Fibroblast of skin of scalp (primary cell): Measurements from ENCODE around the gene LHX4.

Experiments
- DNase-seq: peaks from one replicate; pipeline ENCODE4 v3.0.0-alpha.2; 2013

The LHX4 gene

GRCh38 chr1:180259431-180260338 is 29.6 kb downstream of the LHX4 start:
- DNase-seq = no peak

- no peak for DNase-seq
Measured at GRCh38 chr1:180260541-180260940, 30.5 kb downstream of the LHX4 start.

- no peak for DNase-seq
Measured at GRCh38 chr1:180261030-180261429, 31.0 kb downstream of the LHX4 start.

DNA sequence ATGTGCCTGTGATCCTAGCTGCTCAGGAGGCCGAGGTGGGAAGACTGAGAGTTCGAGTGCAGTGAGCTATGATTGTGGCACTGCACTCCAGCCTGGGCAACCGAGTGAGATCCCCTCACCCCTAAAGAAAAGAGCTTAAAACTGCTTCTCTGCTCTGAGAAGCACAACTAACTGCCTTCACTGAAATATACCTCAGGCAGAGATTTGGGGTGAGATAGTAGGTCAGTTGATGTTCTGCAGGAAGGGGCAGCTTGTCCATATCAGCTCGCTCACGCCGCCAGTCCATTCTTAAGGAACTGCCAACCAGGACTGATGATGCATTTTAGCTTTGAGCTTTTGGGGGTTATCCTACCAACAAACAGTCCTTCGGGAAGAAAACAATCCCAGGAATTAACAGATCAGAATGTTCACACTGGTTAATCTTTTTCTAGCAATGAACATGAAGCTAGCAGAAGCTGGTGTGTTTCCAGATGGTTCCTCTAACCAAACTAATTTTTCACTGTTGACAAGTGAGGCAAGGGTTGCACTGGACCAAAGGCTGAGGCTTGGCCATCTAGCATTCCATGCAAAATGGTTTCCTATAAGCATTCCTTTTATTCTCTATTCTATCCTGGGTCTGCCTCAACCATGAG is 31.6 kb downstream of the LHX4 start:
- no peak for DNase-seq

DNA sequence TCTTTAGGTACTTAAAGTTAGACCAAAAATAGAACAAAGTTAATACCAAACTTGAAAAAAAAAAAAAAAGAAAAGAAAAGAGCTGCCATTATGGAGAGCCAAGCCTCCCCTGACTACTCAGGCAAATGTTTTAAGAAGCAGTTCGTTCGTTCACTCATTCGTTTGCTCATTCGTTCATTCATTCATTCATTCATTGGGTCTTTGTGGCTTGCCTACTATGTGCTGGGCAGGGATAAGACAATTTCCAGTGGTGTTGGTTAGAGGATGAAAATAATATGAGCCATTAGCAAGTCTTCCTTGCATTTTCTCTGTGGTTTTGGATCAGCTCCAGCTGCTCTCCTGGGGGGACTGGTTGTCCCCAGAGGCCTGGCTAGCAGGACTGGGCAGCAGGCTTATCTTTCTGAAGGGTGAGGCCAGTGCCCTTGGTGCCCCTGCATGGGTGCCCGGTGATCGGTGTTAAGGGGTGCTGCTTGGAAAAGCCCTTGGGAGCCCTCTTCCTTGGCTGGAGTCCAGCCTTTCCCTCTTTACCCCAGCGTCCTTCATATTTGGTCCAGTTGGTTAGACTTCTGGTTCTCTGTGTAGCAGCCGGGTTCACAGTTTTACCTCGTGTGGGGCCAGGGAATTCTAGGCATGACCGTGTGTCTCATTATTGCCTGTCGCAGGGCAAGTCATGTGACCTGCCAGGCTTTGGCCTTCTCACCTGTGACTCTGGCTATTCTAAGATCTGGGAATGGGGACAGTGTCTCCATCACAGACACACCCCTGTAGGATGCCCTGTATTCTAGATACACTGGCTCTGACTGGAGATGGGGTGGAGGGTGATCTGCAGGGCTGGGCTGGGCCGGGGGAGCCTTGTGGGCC is 32.8 kb downstream of the LHX4 start:
- peak; percentile 44 for DNase-seq

- no peak for DNase-seq
Measured at GRCh38 chr1:180264595-180264994, 34.5 kb downstream of the LHX4 start.

- DNase-seq = no peak
Measured at GRCh38 chr1:180265201-180265600, 35.1 kb downstream of the LHX4 start.

GRCh38 chr1:180265871-180266270 is 35.8 kb downstream of the LHX4 start:
- DNase-seq = no peak

DNA sequence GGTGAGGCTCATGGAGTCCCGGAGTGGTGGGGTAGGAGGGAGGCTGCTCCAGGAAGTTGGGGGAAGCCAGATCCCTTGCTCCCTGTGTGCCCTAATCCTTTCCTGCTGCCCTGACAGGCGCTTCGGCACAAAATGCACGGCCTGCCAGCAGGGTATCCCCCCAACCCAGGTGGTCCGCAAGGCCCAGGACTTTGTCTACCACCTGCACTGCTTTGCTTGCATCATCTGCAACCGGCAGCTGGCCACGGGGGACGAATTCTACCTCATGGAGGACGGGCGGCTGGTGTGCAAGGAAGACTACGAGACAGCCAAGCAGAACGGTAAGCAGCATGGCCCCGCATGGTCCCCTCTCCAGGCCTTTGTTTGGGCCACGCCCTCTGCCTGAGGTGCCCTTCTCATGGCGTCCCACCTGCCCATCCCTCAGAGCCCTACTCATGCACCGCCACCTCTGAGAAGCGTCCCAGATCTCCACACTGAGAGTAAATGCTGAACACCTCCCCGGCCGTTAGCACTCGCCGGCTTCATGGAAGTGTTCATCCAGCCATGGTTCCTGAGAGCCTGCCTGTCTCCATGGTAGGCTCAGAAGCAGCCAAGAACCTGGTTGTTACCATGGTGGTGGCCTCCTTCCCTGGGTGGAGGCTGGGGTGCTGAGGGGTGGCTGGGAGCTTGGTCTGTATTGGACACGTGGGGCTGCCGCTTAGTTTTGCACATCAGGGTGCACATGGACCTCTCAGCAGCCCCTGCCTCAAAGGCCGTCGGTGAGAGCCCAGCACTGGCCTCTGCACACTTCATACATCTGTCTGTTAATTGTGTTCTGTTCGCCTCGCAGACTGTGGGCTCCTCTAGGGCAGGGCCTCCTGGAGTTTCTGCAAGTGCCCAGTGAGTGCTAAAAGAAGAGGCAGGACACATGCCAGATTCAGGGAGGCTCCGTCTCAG is 36.5 kb downstream of the LHX4 start:
- DNase-seq = no peak

DNA sequence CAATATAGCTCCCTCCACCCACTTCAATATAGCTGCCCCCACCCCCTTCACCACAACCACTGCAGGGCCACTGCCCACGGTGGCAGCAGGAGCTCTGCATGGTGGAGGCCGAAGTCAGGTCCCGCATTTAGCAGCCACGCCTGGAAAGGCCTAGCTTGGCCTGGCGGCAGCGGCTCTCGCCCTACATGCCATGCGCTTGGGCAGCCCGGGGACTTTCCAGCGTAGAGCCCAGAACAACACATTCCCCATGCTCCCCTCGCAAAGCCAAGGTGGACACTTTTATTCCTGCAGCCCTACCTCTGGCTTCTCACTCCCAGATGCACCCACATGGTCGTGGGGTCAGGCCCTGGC is 37.1 kb downstream of the LHX4 start:
- DNase-seq = no peak

GRCh38 chr1:180267761-180268555 is 37.9 kb downstream of the LHX4 start:
- DNase-seq = no peak

- no peak for DNase-seq
Measured at GRCh38 chr1:180268556-180269075, 38.6 kb downstream of the LHX4 start.

- no peak for DNase-seq
Measured at GRCh38 chr1:180269645-180270529, 39.8 kb downstream of the LHX4 start.

- DNase-seq = no peak
Measured at GRCh38 chr1:180270530-180271271, 40.6 kb downstream of the LHX4 start.

- DNase-seq = peak; percentile 77
Measured at GRCh38 chr1:180271272-180272255, 41.5 kb downstream of the LHX4 start.

DNA sequence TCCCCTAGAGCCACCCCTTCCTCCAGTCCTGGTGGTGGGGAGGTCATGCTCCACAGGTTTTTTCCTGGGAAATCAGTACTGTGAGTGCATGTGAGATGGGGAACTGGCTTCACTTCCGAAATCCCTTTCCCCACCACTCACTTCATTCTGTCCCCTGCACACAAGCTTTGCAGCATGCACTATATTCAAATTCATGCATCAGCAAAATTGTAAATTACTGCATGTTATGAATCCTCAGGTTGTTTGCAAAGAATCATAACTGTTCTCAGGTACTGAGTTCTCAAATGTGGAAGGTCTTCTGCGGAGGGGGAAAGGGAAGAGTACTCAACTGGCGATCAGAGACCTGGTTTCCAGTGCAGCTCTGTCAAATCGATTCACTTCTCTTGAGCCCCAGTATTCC is 42.3 kb downstream of the LHX4 start:
- DNase-seq = no peak

DNA sequence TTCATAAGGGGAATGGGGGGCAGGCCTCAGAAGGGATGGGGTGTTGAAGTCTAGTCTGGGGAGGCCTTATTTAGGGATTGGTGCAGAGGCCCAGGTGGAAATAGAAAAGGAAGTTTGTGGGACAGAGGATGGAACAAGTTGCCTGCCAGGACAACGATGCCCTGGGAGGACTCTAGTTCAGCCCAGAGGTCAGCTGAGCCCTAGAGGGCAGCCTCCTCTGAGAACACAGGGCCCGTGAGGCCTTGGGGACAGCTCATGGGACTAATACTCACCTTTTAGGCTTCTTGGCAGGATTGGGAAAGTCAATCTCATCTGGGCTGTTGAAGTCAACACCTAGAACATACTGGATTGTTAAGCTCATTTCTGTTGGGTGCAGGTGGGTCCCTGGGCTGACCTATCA is 43.0 kb downstream of the LHX4 start:
- no peak for DNase-seq

DNA sequence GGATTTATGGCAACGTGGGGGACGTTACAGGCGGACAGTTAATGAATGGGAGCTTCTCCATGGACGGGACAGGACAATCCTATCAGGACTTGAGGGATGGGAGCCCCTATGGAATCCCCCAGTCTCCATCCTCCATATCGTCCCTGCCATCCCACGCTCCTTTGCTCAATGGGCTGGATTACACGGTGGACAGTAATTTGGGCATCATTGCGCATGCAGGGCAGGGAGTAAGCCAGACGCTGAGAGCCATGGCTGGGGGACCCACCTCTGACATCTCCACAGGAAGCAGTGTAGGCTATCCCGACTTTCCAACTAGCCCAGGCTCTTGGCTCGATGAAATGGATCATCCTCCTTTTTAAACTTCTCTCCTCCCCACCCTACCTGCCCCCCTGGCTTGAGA is 44.2 kb downstream of the LHX4 start:
- DNase-seq = no peak
